ENCODE measurements around the gene DNM3. TPM values are rescaled to one million over a fixed set of nuclear protein-coding genes. Genes with fewer than 3 reads are reported as not detected.
"Not testable (repeated sequence)": the region's sequence is repeated elsewhere in the genome, so short reads cannot be mapped to it uniquely, and the experiment has no call there.

Gene DNM3
- total and polyA plus RNA-seq, 2 donors (not counting 3 experiments of a cell fraction or from before 2014, with no cell fraction given): 1.4 to 2.5 TPM

- intact Hi-C loops (cut with micrococcal nuclease): no loop called here
Observed at GRCh38 chr1:172299515-172299914, 458.2 kb downstream of the DNM3 start.

GRCh38 chr1:172307508-172307907 is 466.2 kb downstream of the DNM3 start:
- POLR2A ChIA-PET; DNase-seq (ENCODE audit: low read depth, low spot score); H3K36me3 ChIP-seq (ENCODE audit: control insufficient read depth in 2 of 2, extremely low read depth in 1 of 2, insufficient read depth in 2 of 2, low read length in 2 of 2); H4K20me1 ChIP-seq (replicated peaks; ENCODE audit: control insufficient read depth, extremely low read depth, insufficient read depth, low read length); H3K79me2 ChIP-seq (ENCODE audit: control insufficient read depth, insufficient read depth, low read length); dilution Hi-C loops (cut with MboI; ENCODE audit: extremely low pct_ligation_motif_present, low sequenced_read_pairs); intact Hi-C loops (cut with micrococcal nuclease); H3K9ac ChIP-seq (replicated peaks; ENCODE audit: extremely low read depth, insufficient read depth, low read length); FAIRE-seq; H3K9me3 ChIP-seq (replicated peaks; ENCODE audit: control insufficient read depth, insufficient read depth, low read length); H3K9me1 ChIP-seq (replicated peaks; ENCODE audit: control insufficient read depth, extremely low read depth, insufficient read depth, low read length); H3K27me3 ChIP-seq (ENCODE audit: control insufficient read depth in 2 of 2, insufficient read depth in 2 of 2, low read length in 2 of 2); H3K4me2 ChIP-seq (ENCODE audit: insufficient read depth, low read length); H3K4me3 ChIP-seq (replicated peaks in 1 of 3; ENCODE audit: insufficient read depth in 1 of 3, low read depth in 1 of 3, low read length in 3 of 3); H3K4me1 ChIP-seq (ENCODE audit: control insufficient read depth, extremely low read depth, insufficient read depth, low read length); BruUV-seq (replicated peaks); H2AFZ ChIP-seq (ENCODE audit: low read depth, low read length); H3K27ac ChIP-seq (ENCODE audit: insufficient read depth, low read depth, low read length): not testable (repeated sequence)
- CTCF ChIA-PET: interaction anchor here (1.3 to 1.5 kb wide), 2 partner anchors 15 to 51 kb away, joined by 3 to 4 read pairs; no protein-coding TSS in a partner anchor

More at GRCh38 chr1:172299515-172299914, 458.2 kb downstream of the DNM3 start:
- dilution Hi-C loops (cut with MboI; ENCODE audit: extremely low pct_ligation_motif_present, low sequenced_read_pairs): no loop called here
- FAIRE-seq: no peak
- Histone ChIP-seq H3K4me3 (replicated peaks in 1 of 3; ENCODE audit: insufficient read depth in 1 of 3, low read depth in 1 of 3, low read length in 3 of 3) (no peak overlapping the region), H3K27me3 (ENCODE audit: control insufficient read depth in 2 of 2, insufficient read depth in 2 of 2, low read length in 2 of 2) (no peaks in the 10 kb centered on the region), H3K79me2 (ENCODE audit: control insufficient read depth, insufficient read depth, low read length) (no peaks in the 10 kb centered on the region), H3K27ac (ENCODE audit: insufficient read depth, low read depth, low read length) (no peak overlapping the region), H3K4me1 (ENCODE audit: control insufficient read depth, extremely low read depth, insufficient read depth, low read length) (no peaks in the 10 kb centered on the region), H3K9ac (replicated peaks; ENCODE audit: extremely low read depth, insufficient read depth, low read length) (no peak overlapping the region), H2AFZ (ENCODE audit: low read depth, low read length) (no peak overlapping the region), H3K9me1 (replicated peaks; ENCODE audit: control insufficient read depth, extremely low read depth, insufficient read depth, low read length) (no peaks in the 10 kb centered on the region), H4K20me1 (replicated peaks; ENCODE audit: control insufficient read depth, extremely low read depth, insufficient read depth, low read length) (no peaks in the 10 kb centered on the region), H3K4me2 (ENCODE audit: insufficient read depth, low read length) (no peak overlapping the region), H3K9me3 (replicated peaks; ENCODE audit: control insufficient read depth, insufficient read depth, low read length) (no peaks in the 10 kb centered on the region), H3K36me3 (ENCODE audit: control insufficient read depth in 2 of 2, extremely low read depth in 1 of 2, insufficient read depth in 2 of 2, low read length in 2 of 2) (no peaks in the 10 kb centered on the region)
- no TSS peak for BruUV-seq (replicated peaks)
- DNase-seq (ENCODE audit: low read depth, low spot score): no peak
- POLR2A ChIA-PET: no interaction called here
- TF ChIP-seq POLR2A (IDR thresholded peaks at IDR 0.05; ENCODE audit: low read depth, low read length) (no peak), FOS (IDR thresholded peaks at IDR 0.05; ENCODE audit: borderline replicate concordance, insufficient read depth, low read length) (no peak), EZH2 (IDR thresholded peaks at IDR 0.05; ENCODE audit: borderline replicate concordance, low read depth, low read length, severe bottlenecking) (no peak), MYC (IDR thresholded peaks at IDR 0.05; ENCODE audit: low read depth, low read length) (no peak)
- CTCF ChIA-PET: no interaction called here
